HG03060 (cell line): ENCODE data around the gene ORM1.

ENCODE experiments used
- ATAC-seq: cut with Tn5 transposase; IDR thresholded peaks from one replicate; pipeline ENCODE4 v1.9.1; 2021; ENCODE audit warnings: low read depth, moderate number of reproducible peaks; ENCODE audit not compliant: unreplicated experiment

The ORM1 gene

GRCh38 chr9:114375386-114376175 lies 52.7 kb downstream of the ORM1 start:
- no peak for ATAC-seq
